Neural crest cell (in vitro differentiated cells): ENCODE results near the gene DTNBP1. TPM values are rescaled to one million over a fixed set of nuclear protein-coding genes. Genes with fewer than 3 reads are reported as not detected.

Experiments
- DNase-seq: peaks from one replicate; pipeline ENCODE4 v3.0.0; 2021; ENCODE audit warnings: low read depth, mixed read lengths, low spot score
- H3K27ac Mint-ChIP-seq: one replicate; pipeline ENCODE4 v1.8.0; 2021; ENCODE audit warnings: mild to moderate bottlenecking, mixed read lengths; ENCODE audit not compliant: unreplicated experiment
- H3K27me3 Mint-ChIP-seq: 2 replicates; pipeline ENCODE4 v1.8.0; 2021; ENCODE audit warnings: low read depth, mild to moderate bottlenecking, mixed read lengths
- H3K36me3 Mint-ChIP-seq: 2 replicates; pipeline ENCODE4 v1.8.0; 2021; ENCODE audit warnings: low read depth, mild to moderate bottlenecking, mixed read lengths
- H3K4me1 Mint-ChIP-seq: 2 replicates; pipeline ENCODE4 v1.8.0; 2021; ENCODE audit warnings: mixed read lengths
- H3K4me3 Mint-ChIP-seq: one replicate; pipeline ENCODE4 v1.8.0; 2021; ENCODE audit warnings: mild to moderate bottlenecking, mixed read lengths
- H3K9me3 Mint-ChIP-seq: 2 replicates; pipeline ENCODE4 v1.8.0; 2021; ENCODE audit warnings: mixed read lengths
- total RNA-seq: library from RNA; stranded (reverse); gene quantifications from 2 replicates; pipeline ENCODE4 v1.2.1, GENCODE V29; 2021
- TF ChIP-seq, protein P1 (sequence below): fragments of 200-600 bp; sonication (generic); conservative IDR thresholded peaks from 2 replicates; pipeline ENCODE4 v1.5.0; 2021; ENCODE audit warnings: antibody characterized with exemption, mild to moderate bottlenecking

DTNBP1 gene
- total RNA-seq, 1 donor from 2014 or later, result 13.5 TPM

DNA sequence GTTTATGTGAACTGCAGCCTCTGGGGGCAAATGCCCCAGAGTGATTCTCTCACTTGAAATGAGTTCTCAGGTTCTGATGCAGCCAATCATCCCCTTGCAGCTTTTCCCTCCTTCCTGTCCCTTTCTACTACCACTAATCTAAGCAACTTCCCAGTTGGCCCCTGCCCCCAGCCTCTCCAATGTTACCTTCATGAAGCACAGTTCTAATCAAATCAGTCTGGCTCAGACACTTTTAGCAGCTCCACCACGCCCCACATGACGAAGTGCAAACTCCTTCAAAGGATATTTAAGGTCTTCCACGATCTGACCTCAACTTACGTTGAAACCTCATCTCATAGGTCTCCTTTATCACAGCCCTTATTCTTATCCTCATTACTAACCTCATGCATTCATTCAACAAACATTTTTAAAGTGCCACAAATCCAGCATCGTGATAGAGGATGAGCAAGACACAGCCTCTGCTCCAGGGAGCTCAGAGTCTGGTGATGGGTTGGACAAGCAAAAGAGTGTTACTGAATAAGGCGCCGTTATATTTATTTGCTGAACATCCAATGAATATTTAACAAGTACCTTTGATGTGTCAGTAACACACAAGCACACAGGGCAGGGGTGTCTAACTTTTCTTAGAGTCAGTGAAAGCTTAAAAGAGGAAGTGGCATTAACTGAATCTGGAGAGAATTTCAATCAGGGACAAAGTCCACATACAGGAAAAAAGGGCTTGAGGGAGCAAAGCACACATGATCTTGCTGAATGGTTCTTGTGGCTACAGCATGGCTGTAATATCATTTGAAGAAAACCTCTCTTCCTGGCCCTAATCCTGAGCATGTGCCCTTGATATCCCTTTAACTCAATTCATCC lies 20.4 kb upstream of the DTNBP1 start:
- Mint-ChIP-seq H3K4me3 (no peak overlapping the region), H3K27me3 (peaks cover 54% of the 10 kb centered on the region), H3K4me1 (no peaks in the 10 kb centered on the region), H3K9me3 (peaks cover 3% of the 10 kb centered on the region), H3K36me3 (no peaks in the 10 kb centered on the region), H3K27ac (no peak overlapping the region)
- TF ChIP-seq, protein P1, sequence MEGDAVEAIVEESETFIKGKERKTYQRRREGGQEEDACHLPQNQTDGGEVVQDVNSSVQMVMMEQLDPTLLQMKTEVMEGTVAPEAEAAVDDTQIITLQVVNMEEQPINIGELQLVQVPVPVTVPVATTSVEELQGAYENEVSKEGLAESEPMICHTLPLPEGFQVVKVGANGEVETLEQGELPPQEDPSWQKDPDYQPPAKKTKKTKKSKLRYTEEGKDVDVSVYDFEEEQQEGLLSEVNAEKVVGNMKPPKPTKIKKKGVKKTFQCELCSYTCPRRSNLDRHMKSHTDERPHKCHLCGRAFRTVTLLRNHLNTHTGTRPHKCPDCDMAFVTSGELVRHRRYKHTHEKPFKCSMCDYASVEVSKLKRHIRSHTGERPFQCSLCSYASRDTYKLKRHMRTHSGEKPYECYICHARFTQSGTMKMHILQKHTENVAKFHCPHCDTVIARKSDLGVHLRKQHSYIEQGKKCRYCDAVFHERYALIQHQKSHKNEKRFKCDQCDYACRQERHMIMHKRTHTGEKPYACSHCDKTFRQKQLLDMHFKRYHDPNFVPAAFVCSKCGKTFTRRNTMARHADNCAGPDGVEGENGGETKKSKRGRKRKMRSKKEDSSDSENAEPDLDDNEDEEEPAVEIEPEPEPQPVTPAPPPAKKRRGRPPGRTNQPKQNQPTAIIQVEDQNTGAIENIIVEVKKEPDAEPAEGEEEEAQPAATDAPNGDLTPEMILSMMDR, result no peak
- DNase-seq, result no peak

GRCh38 chr6:15681946-15682345 lies 19.1 kb upstream of the DTNBP1 start:
- no peaks in the 10 kb centered on the region for H3K4me1 Mint-ChIP-seq

DNA sequence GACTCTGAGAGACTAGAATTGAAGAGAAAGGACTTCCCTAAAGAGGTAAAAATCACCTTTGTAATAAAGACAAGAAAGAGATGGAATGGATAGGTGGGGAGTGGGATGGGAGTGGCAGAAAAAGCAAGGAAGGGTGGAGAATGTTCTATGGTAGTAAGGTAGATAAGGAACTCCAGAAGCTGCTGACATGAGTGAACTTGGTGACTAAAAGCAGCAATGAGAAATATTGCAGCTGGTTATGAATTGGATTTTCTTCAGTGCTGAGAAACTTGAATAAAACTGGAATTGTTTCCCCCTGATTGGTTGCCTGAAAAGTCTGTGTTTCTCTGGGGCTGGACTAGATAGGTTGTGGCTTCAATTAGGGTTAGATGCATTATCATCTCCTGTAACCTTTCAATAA lies 15.7 kb upstream of the DTNBP1 start:
- peaks cover 3% of the 10 kb centered on the region for H3K9me3 Mint-ChIP-seq
- H3K4me3 Mint-ChIP-seq, result no peak overlapping the region

More at GRCh38 chr6:15681946-15682345, 19.1 kb upstream of the DTNBP1 start:
- TF ChIP-seq, protein P1, result no peak
- Mint-ChIP-seq H3K4me3 (no peak overlapping the region), H3K9me3 (peaks cover 3% of the 10 kb centered on the region), H3K36me3 (no peaks in the 10 kb centered on the region), H3K27me3 (peaks cover 60% of the 10 kb centered on the region), H3K27ac (no peak overlapping the region)
- no peak for DNase-seq

GRCh38 chr6:15677822-15678221 lies 15.0 kb upstream of the DTNBP1 start:
- H3K4me1 Mint-ChIP-seq, result peaks cover 17% of the 10 kb centered on the region
- no peaks in the 10 kb centered on the region for H3K9me3 Mint-ChIP-seq
- TF ChIP-seq, protein P1, result no peak
- H3K27ac Mint-ChIP-seq, result no peak overlapping the region
- no peak overlapping the region for H3K4me3 Mint-ChIP-seq
- peaks cover 62% of the 10 kb centered on the region for H3K27me3 Mint-ChIP-seq
- no peaks in the 10 kb centered on the region for H3K36me3 Mint-ChIP-seq
- DNase-seq, result no peak

More for the DNA sequence above, 15.7 kb upstream of the DTNBP1 start:
- Mint-ChIP-seq H3K27me3 (peaks cover 62% of the 10 kb centered on the region), H3K36me3 (no peaks in the 10 kb centered on the region), H3K27ac (no peak overlapping the region), H3K4me1 (peaks cover 17% of the 10 kb centered on the region)
- TF ChIP-seq, protein P1, result no peak
- no peak for DNase-seq

- TF ChIP-seq, protein P1, result no peak
- DNase-seq, result no peak
- Mint-ChIP-seq H3K27ac (no peak overlapping the region), H3K27me3 (peaks cover 72% of the 10 kb centered on the region), H3K4me3 (no peak overlapping the region), H3K4me1 (peaks cover 17% of the 10 kb centered on the region), H3K9me3 (no peaks in the 10 kb centered on the region), H3K36me3 (no peaks in the 10 kb centered on the region)
Measured at GRCh38 chr6:15675536-15676220, 12.8 kb upstream of the DTNBP1 start.
